OCI-LY3 (cell line): ENCODE data around the gene DCAF4.

Source experiments
- EZH2phosphoT487 ChIP-seq: fragments of 200-600 bp; shearing (Covaris generic); IDR thresholded peaks from 2 replicates; pipeline ENCODE4 v1.6.1; 2018; ENCODE audit warnings: antibody characterized with exemption, mixed run types, low read depth
- TF ChIP-seq, protein P1 (sequence below): fragments of 200-600, 300-600 bp; sonication (generic); IDR thresholded peaks from 2 replicates; pipeline ENCODE4 v1.5.1; 2014; ENCODE audit warnings: antibody characterized with exemption, low read length, low read depth

DNA sequence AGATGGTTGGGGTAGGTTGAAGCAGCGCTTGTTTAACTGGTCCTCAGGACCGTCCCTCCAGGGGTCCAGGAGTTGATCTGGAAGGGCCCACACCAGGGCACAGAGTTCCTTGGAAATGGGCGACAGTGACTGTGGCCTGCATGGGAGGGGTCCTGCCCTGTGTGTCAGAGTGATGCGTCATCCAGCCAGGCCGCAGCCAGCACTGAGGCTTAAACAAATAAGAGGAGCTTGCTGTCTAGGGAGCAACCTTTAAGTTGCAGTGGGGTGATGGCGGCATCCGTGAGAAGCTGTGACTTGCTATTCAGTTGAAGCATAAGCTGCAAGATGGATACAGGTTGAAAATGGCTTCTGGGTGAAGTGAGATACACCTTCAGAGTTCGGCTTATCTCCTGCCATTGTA is 20.2 kb downstream of the DCAF4 start:
- TF ChIP-seq, protein P1, sequence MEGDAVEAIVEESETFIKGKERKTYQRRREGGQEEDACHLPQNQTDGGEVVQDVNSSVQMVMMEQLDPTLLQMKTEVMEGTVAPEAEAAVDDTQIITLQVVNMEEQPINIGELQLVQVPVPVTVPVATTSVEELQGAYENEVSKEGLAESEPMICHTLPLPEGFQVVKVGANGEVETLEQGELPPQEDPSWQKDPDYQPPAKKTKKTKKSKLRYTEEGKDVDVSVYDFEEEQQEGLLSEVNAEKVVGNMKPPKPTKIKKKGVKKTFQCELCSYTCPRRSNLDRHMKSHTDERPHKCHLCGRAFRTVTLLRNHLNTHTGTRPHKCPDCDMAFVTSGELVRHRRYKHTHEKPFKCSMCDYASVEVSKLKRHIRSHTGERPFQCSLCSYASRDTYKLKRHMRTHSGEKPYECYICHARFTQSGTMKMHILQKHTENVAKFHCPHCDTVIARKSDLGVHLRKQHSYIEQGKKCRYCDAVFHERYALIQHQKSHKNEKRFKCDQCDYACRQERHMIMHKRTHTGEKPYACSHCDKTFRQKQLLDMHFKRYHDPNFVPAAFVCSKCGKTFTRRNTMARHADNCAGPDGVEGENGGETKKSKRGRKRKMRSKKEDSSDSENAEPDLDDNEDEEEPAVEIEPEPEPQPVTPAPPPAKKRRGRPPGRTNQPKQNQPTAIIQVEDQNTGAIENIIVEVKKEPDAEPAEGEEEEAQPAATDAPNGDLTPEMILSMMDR: no peak
- no peak for TF ChIP-seq EZH2phosphoT487
